Right lobe of liver (tissue), 6 donors: ENCODE results near the gene DDX1. TPM values are rescaled to one million over a fixed set of nuclear protein-coding genes. Genes with fewer than 3 reads are reported as not detected.
A peak's percentile ranks its signal among the peaks of the same experiment; 100 is the strongest.

Source experiments
- ATAC-seq, 4 donors: fragments of 200-7000 bp; cut with Tn5 transposase; one replicate each; pipeline ENCODE4 v1.9.1; 2020; ENCODE audit warnings: mild to moderate bottlenecking in 4 of 4, moderate library complexity in 4 of 4
- DNase-seq, 3 donors: peaks; one replicate each; pipeline ENCODE4 v3.0.0-alpha.2; 2020
- H3K27ac ChIP-seq, 3 donors: fragments of 200-600 bp; one replicate each; pipeline ENCODE4 v1.8.0; 2022
- H3K27me3 ChIP-seq, 2 donors: fragments of 200-600 bp; one replicate each; pipeline ENCODE4 v1.8.0; 2022
- H3K36me3 ChIP-seq, 4 donors: fragments of 200-600 bp; sonication (generic) in 1 of 4; one replicate each; pipeline versions ENCODE4 v1.5.1 to v1.8.0; 2017 to 2022; ENCODE audit warnings: control low read depth in 1 of 4
- H3K4me1 ChIP-seq, 4 donors: fragments of 200-600 bp; sonication (generic) in 1 of 4; one replicate each; pipeline versions ENCODE4 v1.5.1 to v1.8.0; 2017 to 2022; ENCODE audit warnings: control low read depth in 1 of 4
- H3K4me3 ChIP-seq, 3 donors: fragments of 200-600 bp; one replicate each; pipeline ENCODE4 v1.8.0; 2022
- H3K9me3 ChIP-seq, 4 donors: fragments of 200-600 bp; sonication (generic) in 1 of 4; one replicate each; pipeline versions ENCODE4 v1.5.1 to v1.8.0; 2017 to 2022; ENCODE audit warnings: control low read depth in 1 of 4
- POLR2A ChIP-seq: fragments of 450-650 bp; IDR thresholded peaks from one replicate; pipeline ENCODE4 v1.6.1; 2017; ENCODE audit warnings: antibody characterized with exemption, mild to moderate bottlenecking
- WGBS: methylation state at CpG from one replicate; pipeline ENCODE4 v1.1.6; 2018; ENCODE audit warnings: low coverage, low lambda C conversion rate; ENCODE audit not compliant: insufficient coverage; ENCODE audit errors: missing lambda C conversion rate; 5-methylcytosine and 5-hydroxymethylcytosine counted together
- intact Hi-C, 2 donors: fragments of 100-400 bp; cut with DNase I; formaldehyde crosslinking; loops; one replicate each; pipeline versions ENCODE4 v1.11.2 to v1.14.1; 2022
- total RNA-seq, 6 experiments: library from RNA; depleted of rRNA in 2 of 6; stranded (reverse); fragments of >200 nt in 2 of 6; fragmentation: NEBNext Ultra II Directional in 3 of 6; extraction: Animal tissue kit (Norgen Biotek cat#: 25700) in 3 of 6; gene quantifications; one replicate each; pipeline versions ENCODE4 v1.1.0 to v1.2.4, GENCODE V29; 2016 to 2023
- TF ChIP-seq, protein P1 (sequence below), 4 donors: fragments of 200-600 bp in 3 of 4; fragments of 450-650 bp in 1 of 4; IDR thresholded peaks; one replicate each; pipeline versions ENCODE4 v1.5.1 to v1.8.0; 2016 to 2022; ENCODE audit warnings: antibody characterized with exemption in 4 of 4, mild to moderate bottlenecking in 2 of 4
- donor health status: DM: no; HTN: yes; CAD: no.
- donor health status: DM: no; HTN: no; CAD: no.
- donor health status: DM: no; HTN: no; CAD: no.
- donor health status: DM: no; HTN: yes; CAD: no.
- donor health status: DM: no; HTN: yes; CAD: no.

DDX1 gene
- total RNA-seq, 6 experiments from 2014 or later: 29.7 to 43.5 (median 37.6) TPM

DNA sequence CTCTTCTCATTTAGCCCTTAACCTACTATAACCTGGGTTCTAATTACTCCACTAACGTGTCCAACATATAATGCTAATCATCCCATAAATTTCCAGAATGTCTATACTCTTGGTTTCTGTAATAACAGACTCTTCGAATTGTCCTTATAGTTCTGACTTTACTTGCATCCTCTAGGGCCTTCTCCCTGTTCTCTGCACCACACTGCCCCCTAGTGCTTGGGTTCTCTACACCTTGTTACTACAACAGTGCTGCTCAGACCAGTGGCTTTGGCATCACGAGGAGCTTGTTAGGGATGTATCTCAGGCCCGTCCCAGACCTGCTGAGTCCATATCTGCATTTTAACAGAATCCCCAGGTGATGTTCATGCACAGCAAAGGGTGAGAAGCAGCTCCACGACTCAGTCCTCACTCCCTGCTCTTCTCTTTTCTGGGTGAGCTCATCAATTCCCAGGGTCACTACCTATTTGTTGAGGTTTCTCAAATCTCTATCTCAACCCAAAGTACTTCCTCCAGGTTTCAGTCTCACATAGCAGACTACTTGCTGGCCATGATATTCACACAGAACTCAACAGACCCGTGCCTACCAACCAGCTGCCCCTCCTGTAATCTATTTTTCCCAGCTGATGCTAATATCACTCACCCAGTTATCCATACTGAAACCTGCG is 14.5 kb upstream of the DDX1 start:
- H3K36me3 ChIP-seq: no peaks in the 10 kb centered on the region
- H3K27ac ChIP-seq: no peak overlapping the region
- H3K4me3 ChIP-seq: no peak overlapping the region
- DNase-seq (peak; percentile 75 to 87 (median 84)), ATAC-seq (peak; percentile 95 to 98 (median 96))
- no peaks in the 10 kb centered on the region for H3K9me3 ChIP-seq
- H3K4me1 ChIP-seq: no peaks in the 10 kb centered on the region
- intact Hi-C loops: no loop called here
- H3K27me3 ChIP-seq: no peaks in the 10 kb centered on the region
- TF ChIP-seq, protein P1, sequence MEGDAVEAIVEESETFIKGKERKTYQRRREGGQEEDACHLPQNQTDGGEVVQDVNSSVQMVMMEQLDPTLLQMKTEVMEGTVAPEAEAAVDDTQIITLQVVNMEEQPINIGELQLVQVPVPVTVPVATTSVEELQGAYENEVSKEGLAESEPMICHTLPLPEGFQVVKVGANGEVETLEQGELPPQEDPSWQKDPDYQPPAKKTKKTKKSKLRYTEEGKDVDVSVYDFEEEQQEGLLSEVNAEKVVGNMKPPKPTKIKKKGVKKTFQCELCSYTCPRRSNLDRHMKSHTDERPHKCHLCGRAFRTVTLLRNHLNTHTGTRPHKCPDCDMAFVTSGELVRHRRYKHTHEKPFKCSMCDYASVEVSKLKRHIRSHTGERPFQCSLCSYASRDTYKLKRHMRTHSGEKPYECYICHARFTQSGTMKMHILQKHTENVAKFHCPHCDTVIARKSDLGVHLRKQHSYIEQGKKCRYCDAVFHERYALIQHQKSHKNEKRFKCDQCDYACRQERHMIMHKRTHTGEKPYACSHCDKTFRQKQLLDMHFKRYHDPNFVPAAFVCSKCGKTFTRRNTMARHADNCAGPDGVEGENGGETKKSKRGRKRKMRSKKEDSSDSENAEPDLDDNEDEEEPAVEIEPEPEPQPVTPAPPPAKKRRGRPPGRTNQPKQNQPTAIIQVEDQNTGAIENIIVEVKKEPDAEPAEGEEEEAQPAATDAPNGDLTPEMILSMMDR (IDR thresholded peaks at IDR 0.05): peak; percentile 63 to 79 (median 76)
- no peak for TF ChIP-seq POLR2A
- 16% methylated on average over 7 of the region's 7 CpGs for WGBS

DNA sequence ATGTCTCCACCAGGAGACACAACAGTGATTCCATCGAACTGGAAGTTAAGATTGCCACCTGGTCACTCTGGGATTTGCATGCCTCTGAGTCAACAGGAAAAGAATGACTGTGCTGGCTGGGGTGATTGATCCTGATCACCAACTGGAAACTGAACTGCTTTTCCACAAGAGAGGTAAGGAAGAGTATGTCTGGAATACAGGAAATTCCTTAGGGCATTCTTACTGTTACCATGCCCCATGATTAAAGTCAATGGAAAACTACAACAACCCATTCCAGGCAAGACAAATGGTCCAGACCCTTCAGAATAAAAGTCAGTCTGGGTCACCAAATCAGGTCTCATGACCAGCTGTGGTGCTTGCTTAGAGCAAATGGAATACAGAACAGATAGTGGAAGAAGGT is 12.0 kb upstream of the DDX1 start:
- Histone ChIP-seq H3K36me3 (no peaks in the 10 kb centered on the region), H3K4me1 (no peaks in the 10 kb centered on the region), H3K9me3 (no peaks in the 10 kb centered on the region), H3K27ac (no peak overlapping the region), H3K4me3 (no peak overlapping the region), H3K27me3 (no peaks in the 10 kb centered on the region)
- TF ChIP-seq, protein P1 (IDR thresholded peaks at IDR 0.05): no peak
- TF ChIP-seq POLR2A: no peak
- ATAC-seq: no peak
- WGBS: 33% methylated on average over 1 of the region's 1 CpG
- DNase-seq: no peak
- intact Hi-C loops: no loop called here

DNA sequence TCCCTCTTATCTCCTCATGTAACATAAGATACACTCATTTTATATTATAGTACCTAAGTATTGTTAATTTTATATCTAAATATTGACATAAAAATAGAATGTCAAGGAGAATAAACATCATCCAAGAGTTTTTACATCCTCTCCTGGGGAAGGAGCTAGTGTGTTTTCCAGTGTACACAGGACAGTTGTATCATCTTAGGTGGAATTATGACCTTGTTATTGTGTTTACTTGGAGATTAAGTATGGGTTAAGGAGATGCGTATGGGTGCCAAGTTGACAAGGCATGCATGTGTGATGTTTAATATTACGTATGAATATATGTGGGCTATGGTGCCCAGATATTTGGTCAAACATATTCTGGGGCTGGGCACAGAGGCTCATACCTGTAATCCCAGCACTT is 11.2 kb upstream of the DDX1 start:
- Histone ChIP-seq H3K4me1 (no peaks in the 10 kb centered on the region), H3K36me3 (no peaks in the 10 kb centered on the region), H3K9me3 (no peaks in the 10 kb centered on the region), H3K27ac (no peak overlapping the region), H3K4me3 (no peak overlapping the region), H3K27me3 (no peaks in the 10 kb centered on the region)
- 58% methylated on average over 2 of the region's 2 CpGs for WGBS
- DNase-seq: no peak
- TF ChIP-seq POLR2A: no peak
- TF ChIP-seq, protein P1 (IDR thresholded peaks at IDR 0.05): no peak
- intact Hi-C loops: no loop called here
- ATAC-seq: no peak

DNA sequence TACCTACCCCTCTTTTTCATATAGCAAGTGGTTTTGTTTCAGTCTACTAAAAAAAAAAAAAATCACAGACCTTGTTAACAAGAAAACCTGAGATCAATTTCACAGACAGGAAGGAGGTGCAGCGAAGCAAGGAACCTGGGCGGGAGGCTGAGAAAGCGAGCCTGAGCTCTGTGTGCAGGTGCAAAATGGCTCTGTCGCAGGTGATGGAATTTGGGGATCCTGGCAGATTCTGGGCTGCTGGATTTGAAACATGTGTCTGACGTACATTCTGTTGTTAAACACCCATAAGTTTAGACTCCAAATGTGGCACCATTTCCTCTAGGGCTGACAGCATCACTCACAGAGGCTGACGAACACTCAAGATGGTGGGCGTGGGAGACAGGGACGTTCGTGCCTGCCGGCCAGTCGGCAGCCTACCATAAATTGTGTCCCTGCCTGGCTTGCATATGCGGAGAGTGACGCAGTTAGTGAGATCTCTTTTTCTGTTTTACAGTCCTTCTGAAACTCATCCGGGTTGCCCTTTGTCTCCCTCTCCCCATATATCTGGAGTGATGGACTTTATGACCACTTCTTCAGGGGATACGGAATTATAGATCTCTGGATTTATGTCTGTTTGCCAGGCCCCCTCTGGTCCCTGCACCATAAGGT is 8.8 kb upstream of the DDX1 start:
- H3K27me3 ChIP-seq: no peaks in the 10 kb centered on the region
- intact Hi-C loops: no loop called here
- DNase-seq (no peak), ATAC-seq (no peak)
- no peaks in the 10 kb centered on the region for H3K4me1 ChIP-seq
- no peak for TF ChIP-seq POLR2A
- TF ChIP-seq, protein P1 (IDR thresholded peaks at IDR 0.05): no peak
- no peaks in the 10 kb centered on the region for H3K36me3 ChIP-seq
- H3K9me3 ChIP-seq: no peaks in the 10 kb centered on the region
- no peak overlapping the region for H3K4me3 ChIP-seq
- H3K27ac ChIP-seq: no peak overlapping the region
- 73% methylated on average over 13 of the region's 15 CpGs for WGBS
